Ovary (tissue), 10 donors: Measurements from ENCODE around the gene APOL6. TPM values are rescaled to one million over a fixed set of nuclear protein-coding genes. Genes with fewer than 3 reads are reported as not detected.

Experiments
- DNase-seq, 5 donors: peaks; one replicate each; pipeline ENCODE4 v3.0.0-alpha.2; 2019 to 2020
- H3K27ac ChIP-seq, 2 donors: fragments of 200-600 bp; one replicate each; pipeline versions ENCODE4 v1.5.1 to v1.8.0; 2019 to 2022
- H3K27me3 ChIP-seq: fragments of 200-600 bp; one replicate; pipeline ENCODE4 v1.8.0; 2022
- H3K36me3 ChIP-seq: fragments of 200-600 bp; sonication (generic); one replicate; pipeline ENCODE4 v1.5.1; 2019
- H3K4me1 ChIP-seq: one replicate; pipeline ENCODE4 v1.8.1; 2013; ENCODE audit warnings: mild to moderate bottlenecking, moderate library complexity; ENCODE audit not compliant: insufficient read depth
- H3K4me3 ChIP-seq: fragments of 200-600 bp; sonication (generic); one replicate; pipeline ENCODE4 v1.5.1; 2017
- H3K9me3 ChIP-seq, 2 donors: fragments of 200-600 bp in 1 of 2; sonication (generic) in 1 of 2; one replicate each; pipeline versions ENCODE4 v1.5.1 to v1.8.1; 2013 to 2019; ENCODE audit warnings: mild to moderate bottlenecking in 1 of 2, moderate library complexity in 1 of 2
- CTCF ChIP-seq, 3 donors: fragments of 450-650 bp in 2 of 3; fragments of 200-600 bp in 1 of 3; IDR thresholded peaks; one replicate each; pipeline versions ENCODE4 v1.5.1 to v1.8.0; 2016 to 2022; ENCODE audit warnings: antibody characterized with exemption in 3 of 3, mild to moderate bottlenecking in 1 of 3
- EP300 ChIP-seq: sonication (generic); formaldehyde crosslinking; IDR thresholded peaks from one replicate; pipeline ENCODE4 v1.6.1; 2017; ENCODE audit warnings: antibody characterized with exemption
- POLR2A ChIP-seq: fragments of 450-650 bp; IDR thresholded peaks from one replicate; pipeline ENCODE4 v1.6.1; 2017; ENCODE audit warnings: antibody characterized with exemption, mild to moderate bottlenecking, moderate library complexity
- WGBS, 3 donors: extraction: QIAGEN DNeasy Blood & Tissue Kit in 1 of 3; methylation state at CpG; one replicate each; pipeline versions ENCODE4 v1.1.5 to v1.1.7; 2013 to 2017; 5-methylcytosine and 5-hydroxymethylcytosine counted together
- intact Hi-C, 4 donors: fragments of 100-400 bp; cut with DNase I; formaldehyde crosslinking; loops; one replicate each; pipeline versions ENCODE4 v1.11.0 to v1.15.1; 2022 to 2023
- long read RNA-seq, 3 donors: library from polyadenylated mRNA in 2 of 3; unstranded in 2 of 3; transcript quantifications; one replicate each; pipeline ENCODE4 v2.0.0 and lab custom pipeline, GENCODE V29; 2021 to 2026
- polyA plus RNA-seq, 2 donors: library from polyadenylated mRNA; stranded (reverse); fragments of 200-250 nt in 1 of 2; fragments of 350-450 nt in 1 of 2; fragmentation: Illumina TruSeq in 1 of 2; extraction: RNeasy Lipid Tissue Mini Kit (QIAGEN cat#74804) in 1 of 2; gene quantifications; one replicate each; pipeline ENCODE4 v1.2.3, GENCODE V29; 2013 to 2014
- total RNA-seq, 7 donors: library from RNA; depleted of rRNA in 2 of 7; stranded (reverse); fragments of >200 nt in 2 of 7; fragmentation: NEBNext Ultra II Directional in 3 of 7; extraction: Animal tissue kit (Norgen Biotek cat#: 25700) in 3 of 7; gene quantifications; one replicate each; pipeline versions ENCODE4 v1.1.0 to v1.2.4, GENCODE V29; 2016 to 2023
- donor health status: DM: no; HTN: no; CAD: no; lungs with moderate emphysema.
- donor health status: DM: no; HTN: no; CAD: no.
- donor health status: Bipolar disorder and iron deficiency.
- donor health status: DM: yes; HTN: yes; CAD: no.
- donor health status: DM: no; HTN: no; CAD: no.
- donor health status: DM: yes; HTN: yes; CAD: no.

APOL6 gene, protein sequence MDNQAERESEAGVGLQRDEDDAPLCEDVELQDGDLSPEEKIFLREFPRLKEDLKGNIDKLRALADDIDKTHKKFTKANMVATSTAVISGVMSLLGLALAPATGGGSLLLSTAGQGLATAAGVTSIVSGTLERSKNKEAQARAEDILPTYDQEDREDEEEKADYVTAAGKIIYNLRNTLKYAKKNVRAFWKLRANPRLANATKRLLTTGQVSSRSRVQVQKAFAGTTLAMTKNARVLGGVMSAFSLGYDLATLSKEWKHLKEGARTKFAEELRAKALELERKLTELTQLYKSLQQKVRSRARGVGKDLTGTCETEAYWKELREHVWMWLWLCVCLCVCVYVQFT
- total RNA-seq (10 to 100 TPM; 11.1 to 34.1 (median 21.4) TPM), polyA plus RNA-seq (10 to 100 TPM; 12.6 to 18.6 TPM)
- long read RNA-seq, donor 1, full-length matches to known transcripts, result 10 of 17 reads
- long read RNA-seq, donor 1, partial matches to known transcripts, result 0 of 17 reads
- long read RNA-seq, donor 1, other reads (novel, unspliced or antisense), result 7 of 17 reads
- long read RNA-seq, donor 2, full-length matches to known transcripts, result 1 of 1 reads
- long read RNA-seq, donor 2, partial matches to known transcripts, result 0 of 1 reads
- long read RNA-seq, donor 2, other reads (novel, unspliced or antisense), result 0 of 1 reads
- long read RNA-seq, donor 3, full-length matches to known transcripts, result 18 of 42 reads
- long read RNA-seq, donor 3, partial matches to known transcripts, result 1 of 42 reads
- long read RNA-seq, donor 3, other reads (novel, unspliced or antisense), result 23 of 42 reads

GRCh38 chr22:35648066-35649025 lies at the start of gene APOL6:
Gene APOL6, plus strand, starts transcription at chr22:35648446. Its CDS starts 7,980 bp downstream, at chr22:35656426.
- 3 to 4% (median 4%) methylated on average over 18 of the region's 18 CpGs for WGBS, 3 donors
- Histone ChIP-seq H3K36me3 (no peaks in the 10 kb centered on the region), H3K4me3 (peak within 1 kb of the TSS; percentile 82), H3K27me3 (no peaks in the 10 kb centered on the region), H3K27ac (peak within 1 kb of the TSS; percentile 38 to 92), H3K9me3 (no peaks in the 10 kb centered on the region), H3K4me1 (peaks cover 27% of the 10 kb centered on the region)
- intact Hi-C loops, result loop anchor here in 1 of 4 donors (10.0 kb wide), 1 partner anchor 416 kb away; no protein-coding TSS in a partner anchor
- no peak for TF ChIP-seq EP300
- TF ChIP-seq POLR2A, result peak; percentile 40
- peak in 3 of 5 donors; percentile 55 to 61 (median 56) for DNase-seq

DNA sequence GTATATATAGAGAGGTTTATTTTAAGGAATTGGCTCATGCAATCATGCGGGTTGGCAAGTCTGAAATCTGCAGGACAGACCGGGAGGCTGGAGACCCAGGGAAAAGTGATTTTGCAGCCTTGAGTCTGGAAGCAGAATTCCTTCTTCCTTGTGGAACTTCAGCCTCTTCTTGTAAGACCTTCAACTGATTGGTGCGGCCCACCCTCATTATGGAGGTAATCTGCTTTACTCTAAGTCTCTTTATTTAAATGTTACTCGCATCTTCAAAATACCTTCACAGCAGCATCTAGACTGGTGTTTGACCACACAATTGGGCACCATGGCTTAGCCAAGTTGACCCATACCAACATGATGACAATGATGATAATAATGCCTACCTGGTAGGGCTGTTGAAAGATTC lies 48.9 kb upstream of the APOL6 start:
- Histone ChIP-seq H3K36me3 (no peaks in the 10 kb centered on the region), H3K4me1 (no peaks in the 10 kb centered on the region)
- WGBS, 3 donors, result 92 to 93% (median 92%) methylated on average over 4 of the region's 4 CpGs

GRCh38 chr22:35600476-35600875 lies 47.8 kb upstream of the APOL6 start:
- 78 to 80% (median 79%) methylated on average over 12 of the region's 12 CpGs for WGBS, 3 donors
- no peaks in the 10 kb centered on the region for H3K4me1 ChIP-seq
- H3K27me3 ChIP-seq, result no peaks in the 10 kb centered on the region
- no peaks in the 10 kb centered on the region for H3K36me3 ChIP-seq
- TF ChIP-seq CTCF (IDR thresholded peaks at IDR 0.05), result no peak
- TF ChIP-seq POLR2A, result no peak
- no peak for TF ChIP-seq EP300
- DNase-seq, result no peak
- H3K27ac ChIP-seq, result no peak overlapping the region
- intact Hi-C loops, result no loop called here
- no peaks in the 10 kb centered on the region for H3K9me3 ChIP-seq
- H3K4me3 ChIP-seq, result no peak overlapping the region

More for the DNA sequence above, 48.9 kb upstream of the APOL6 start:
- TF ChIP-seq POLR2A (no peak), CTCF (IDR thresholded peaks at IDR 0.05) (no peak), EP300 (no peak)
- no peaks in the 10 kb centered on the region for H3K9me3 ChIP-seq
- no peak for DNase-seq
- H3K4me3 ChIP-seq, result no peak overlapping the region
- no peak overlapping the region for H3K27ac ChIP-seq
- intact Hi-C loops, result no loop called here
- no peaks in the 10 kb centered on the region for H3K27me3 ChIP-seq

DNA sequence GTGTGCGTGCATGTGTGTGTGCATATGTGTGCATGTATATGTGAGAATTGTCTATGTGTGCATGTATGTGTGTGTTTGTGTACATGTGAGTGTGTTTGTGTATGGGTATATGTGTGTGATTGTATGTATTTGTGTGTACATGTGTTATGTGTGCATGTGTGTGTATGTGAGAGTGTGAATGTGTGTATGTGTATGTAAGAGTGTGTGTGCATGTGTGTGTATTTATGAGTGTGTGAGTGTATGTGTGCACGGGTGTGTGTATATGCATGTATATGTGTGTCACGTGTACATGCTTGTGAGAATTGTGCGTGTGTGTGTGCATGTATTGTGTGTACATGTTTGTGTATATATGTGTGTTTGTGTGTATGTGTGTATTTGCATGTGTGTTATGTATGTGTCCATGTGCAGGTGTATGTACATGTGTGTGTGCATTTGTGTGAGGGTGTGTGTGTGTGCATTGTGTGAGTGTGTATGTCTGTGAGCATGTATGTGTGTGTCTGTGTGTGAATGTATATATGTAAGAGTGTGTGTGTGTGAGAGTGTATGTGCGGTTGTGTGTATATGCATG lies 47.1 kb upstream of the APOL6 start:
- Histone ChIP-seq H3K9me3 (no peaks in the 10 kb centered on the region), H3K27ac (no peak overlapping the region), H3K4me1 (peaks cover under 1% of the 10 kb centered on the region), H3K4me3 (no peak overlapping the region), H3K27me3 (no peaks in the 10 kb centered on the region), H3K36me3 (no peaks in the 10 kb centered on the region)
- TF ChIP-seq EP300, result no peak
- no peak for TF ChIP-seq POLR2A
- TF ChIP-seq CTCF (IDR thresholded peaks at IDR 0.05), result no peak
- no peak for DNase-seq
- 92 to 95% (median 93%) methylated on average over 5 of the region's 5 CpGs for WGBS, 3 donors
- intact Hi-C loops, result no loop called here
